Measurements from ENCODE around the gene TUSC2. TPM values are rescaled to one million over a fixed set of nuclear protein-coding genes. Genes with fewer than 3 reads are reported as not detected.

The TUSC2 gene
- total RNA-seq, 1 experiment from 2014 or later: 29.2 TPM

DNA sequence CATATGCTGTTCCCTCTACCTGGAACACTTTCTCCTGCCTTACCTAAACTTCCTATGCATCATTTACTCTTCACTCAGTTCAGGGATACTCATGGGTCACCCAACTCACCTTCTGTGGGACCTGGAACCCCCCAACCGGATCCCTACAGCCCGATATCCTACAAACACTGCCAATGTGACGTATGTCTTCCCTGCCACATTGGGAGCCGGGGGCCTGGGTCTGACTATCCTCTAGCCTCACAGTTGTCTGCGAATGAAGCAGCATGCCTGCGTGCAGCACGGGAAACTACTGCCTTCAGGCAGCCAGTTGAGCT is 22.1 kb upstream of the TUSC2 start:
- no peak for DNase-seq
- Mint-ChIP-seq H3K4me1 (ENCODE audit: low read depth, unreplicated experiment) (peaks cover 18% of the 10 kb centered on the region), H3K27ac (ENCODE audit: unreplicated experiment) (peak overlapping the region; percentile 13), H3K4me3 (ENCODE audit: low read depth, unreplicated experiment) (peak overlapping the region; percentile 84), H3K27me3 (ENCODE audit: unreplicated experiment) (no peaks in the 10 kb centered on the region), H3K36me3 (ENCODE audit: insufficient read depth, unreplicated experiment) (peaks cover 28% of the 10 kb centered on the region), H3K9me3 (ENCODE audit: low read depth, unreplicated experiment) (no peaks in the 10 kb centered on the region)
- TSS peak; percentile 28 for BruUV-seq (replicated peaks)
- TF ChIP-seq CTCF (IDR thresholded peaks at IDR 0.05; ENCODE audit: unreplicated experiment): no peak
- CTCF ChIA-PET: interaction anchor here (1.1 to 2.8 kb wide), 4 partner anchors 12 to 192 kb away, joined by 3 to 15 read pairs (median 5); no protein-coding TSS in a partner anchor
- intact Hi-C loops (cut with micrococcal nuclease; ENCODE audit: unreplicated experiment): no loop called here

DNA sequence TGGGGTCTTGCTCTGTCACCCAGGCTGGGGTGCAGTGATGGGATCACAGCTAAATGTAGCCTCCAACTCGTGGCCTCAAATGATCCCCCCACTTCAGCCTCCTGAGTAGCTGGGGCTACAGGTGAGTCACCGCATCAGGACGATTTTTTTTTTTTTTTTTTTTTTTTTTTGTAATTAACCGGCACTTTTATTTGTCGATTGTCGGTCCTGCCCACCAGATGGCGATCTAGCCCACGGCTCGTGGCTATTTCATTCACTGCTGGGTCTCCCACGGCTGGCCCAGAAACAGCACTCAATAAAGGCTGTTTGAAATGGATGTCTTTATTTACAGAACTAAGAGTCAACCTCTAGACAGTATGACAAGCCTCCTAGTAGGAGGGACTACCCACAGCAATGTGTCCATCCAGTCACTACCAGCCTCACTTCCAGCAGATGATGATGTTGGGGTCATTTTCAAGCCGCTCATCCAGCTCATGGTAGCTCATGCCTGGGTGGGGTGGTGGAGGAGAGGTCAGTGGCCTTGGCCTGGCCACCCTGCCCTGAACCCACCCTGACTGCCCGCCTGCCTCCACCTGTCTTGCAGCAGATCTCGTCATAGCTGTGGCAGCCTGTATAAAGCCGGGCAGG is 19.3 kb upstream of the TUSC2 start:
- no peak overlapping the region for H3K4me3 Mint-ChIP-seq (ENCODE audit: low read depth, unreplicated experiment)
- no peak overlapping the region for H3K27ac Mint-ChIP-seq (ENCODE audit: unreplicated experiment)
- no peaks in the 10 kb centered on the region for H3K9me3 Mint-ChIP-seq (ENCODE audit: low read depth, unreplicated experiment)
- DNase-seq: peak; percentile 76
- peaks cover 13% of the 10 kb centered on the region for H3K27me3 Mint-ChIP-seq (ENCODE audit: unreplicated experiment)
- CTCF ChIA-PET: interaction anchor here (0.6 to 1.6 kb wide), 4 partner anchors 10 to 195 kb away, joined by 3 to 10 read pairs (median 5); no protein-coding TSS in a partner anchor
- intact Hi-C loops (cut with micrococcal nuclease; ENCODE audit: unreplicated experiment): loop anchor here (5.0 kb wide), 3 partner anchors 80 to 265 kb away; partner anchors contain the start of gene CISH
- H3K36me3 Mint-ChIP-seq (ENCODE audit: insufficient read depth, unreplicated experiment): peaks cover 20% of the 10 kb centered on the region
- no TSS peak for BruUV-seq (replicated peaks)
- peak; percentile 33 for TF ChIP-seq CTCF (IDR thresholded peaks at IDR 0.05; ENCODE audit: unreplicated experiment)
- peaks cover 18% of the 10 kb centered on the region for H3K4me1 Mint-ChIP-seq (ENCODE audit: low read depth, unreplicated experiment)

DNA sequence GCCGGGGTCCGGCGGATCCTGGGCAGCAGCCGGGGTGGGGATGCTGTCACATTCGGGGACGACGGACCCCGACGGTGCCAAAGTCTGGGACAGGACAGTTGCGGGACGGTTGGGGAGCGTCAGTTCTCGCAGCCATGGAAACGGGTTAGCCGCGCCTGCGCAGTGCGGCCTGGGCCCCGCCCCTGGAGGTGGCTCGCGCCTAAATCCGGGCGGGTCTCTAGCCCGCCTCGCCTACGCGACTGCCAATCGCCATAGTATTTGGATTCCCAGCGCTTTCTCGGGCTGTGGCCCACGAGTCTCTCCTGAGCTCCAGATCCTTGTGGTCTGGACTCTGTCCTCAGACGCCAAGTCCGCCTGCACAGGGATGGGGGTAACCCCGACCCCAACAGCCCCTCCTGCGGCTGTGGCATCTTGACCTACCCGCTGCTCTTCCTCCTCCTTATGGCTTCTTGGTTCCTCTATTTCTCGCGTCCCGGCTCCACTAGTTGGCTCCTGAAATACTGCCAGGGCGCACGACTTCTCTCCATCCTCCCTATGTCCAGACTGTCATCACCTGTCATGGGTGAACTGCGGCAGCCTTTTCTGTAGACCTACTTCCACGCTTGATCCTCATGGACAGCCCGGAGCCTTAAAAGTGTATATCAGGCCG is 17.7 kb upstream of the TUSC2 start, which contains the start of gene ZMYND10:
Gene ZMYND10, minus strand, starts transcription at position 147 of the 649 bp plus-strand sequence. CDS start 153 bp downstream, outside the sequence.
- no peak within 1 kb of the TSS for H3K27ac Mint-ChIP-seq (ENCODE audit: unreplicated experiment)
- no peak for TF ChIP-seq CTCF (IDR thresholded peaks at IDR 0.05; ENCODE audit: unreplicated experiment)
- BruUV-seq (replicated peaks): no TSS peak
- intact Hi-C loops (cut with micrococcal nuclease; ENCODE audit: unreplicated experiment): loop anchor here (5.0 kb wide), 3 partner anchors 82 to 267 kb away; partner anchors contain the start of gene CISH
- DNase-seq: peak; percentile 79
- CTCF ChIA-PET: interaction anchor here (0.8 kb wide), 1 partner anchor 9 kb away, joined by 3 read pairs; no protein-coding TSS in a partner anchor
- no peaks in the 10 kb centered on the region for H3K9me3 Mint-ChIP-seq (ENCODE audit: low read depth, unreplicated experiment)
- peaks cover 18% of the 10 kb centered on the region for H3K4me1 Mint-ChIP-seq (ENCODE audit: low read depth, unreplicated experiment)
- H3K36me3 Mint-ChIP-seq (ENCODE audit: insufficient read depth, unreplicated experiment): peaks cover 11% of the 10 kb centered on the region
- peaks cover 13% of the 10 kb centered on the region for H3K27me3 Mint-ChIP-seq (ENCODE audit: unreplicated experiment)
- H3K4me3 Mint-ChIP-seq (ENCODE audit: low read depth, unreplicated experiment): peak within 1 kb of the TSS; percentile 54

DNA sequence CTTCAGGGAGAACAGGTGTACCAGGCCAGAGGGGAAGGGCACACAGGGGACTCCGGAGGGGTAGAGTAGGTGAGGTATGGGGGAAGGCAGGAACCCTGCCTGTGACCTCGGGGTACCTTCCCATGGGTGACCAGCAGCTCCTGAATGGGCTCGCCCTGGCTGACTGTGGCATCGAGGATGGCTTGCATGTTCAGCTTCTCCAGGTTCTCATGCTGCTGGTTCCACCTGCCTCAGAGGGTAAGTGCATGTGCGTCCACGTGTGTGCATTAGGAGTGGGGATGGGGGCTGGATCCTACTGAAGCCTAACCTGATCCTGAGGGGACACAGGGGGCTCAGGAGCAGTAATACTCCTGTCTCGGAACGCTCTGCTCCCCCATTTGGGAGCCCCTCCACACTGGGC is 17.0 kb upstream of the TUSC2 start:
- TF ChIP-seq CTCF (IDR thresholded peaks at IDR 0.05; ENCODE audit: unreplicated experiment): no peak
- Mint-ChIP-seq H3K9me3 (ENCODE audit: low read depth, unreplicated experiment) (no peaks in the 10 kb centered on the region), H3K27ac (ENCODE audit: unreplicated experiment) (no peak overlapping the region), H3K4me1 (ENCODE audit: low read depth, unreplicated experiment) (peaks cover 13% of the 10 kb centered on the region), H3K4me3 (ENCODE audit: low read depth, unreplicated experiment) (no peak overlapping the region), H3K36me3 (ENCODE audit: insufficient read depth, unreplicated experiment) (peaks cover 7% of the 10 kb centered on the region), H3K27me3 (ENCODE audit: unreplicated experiment) (peaks cover 18% of the 10 kb centered on the region)
- BruUV-seq (replicated peaks): no TSS peak
- no peak for DNase-seq
- intact Hi-C loops (cut with micrococcal nuclease; ENCODE audit: unreplicated experiment): loop anchor here (5.0 kb wide), 3 partner anchors 82 to 267 kb away; partner anchors contain the start of gene CISH
- CTCF ChIA-PET: interaction anchor here (0.8 kb wide), 1 partner anchor 8 kb away, joined by 3 read pairs; no protein-coding TSS in a partner anchor

Data from Calu3 (cell line).